Panc1 (cell line): ENCODE results near the gene ZNF507. TPM values are rescaled to one million over a fixed set of nuclear protein-coding genes. Genes with fewer than 3 reads are reported as not detected.

Experiments used
- ATAC-seq: fragments of 200-7000 bp; cut with Tn5 transposase; 2 replicates; pipeline ENCODE4 v1.9.1; 2020; ENCODE audit warnings: mild to moderate bottlenecking, moderate library complexity
- BruUV-seq: library from RNA; stranded (reverse); fragments of 400-500 nt; replicated peaks from 2 replicates; lab custom pipeline; 2021; lab: Mats Ljungman, UMichigan
- CTCF ChIA-PET: fragments of 300-600 bp; sonication (Branson Sonifier 250); formaldehyde crosslinking; loops from one replicate; lab custom pipeline; 2022; ENCODE audit warnings: antibody characterized with exemption; lab: Charles Lee
- POLR2A ChIA-PET: fragments of 300-600 bp; sonication (Branson Sonifier 250); formaldehyde crosslinking; loops from one replicate; lab custom pipeline; 2022; ENCODE audit warnings: antibody characterized with exemption; lab: Charles Lee
- DNase-seq: peaks from one replicate; pipeline ENCODE4 v3.0.0-alpha.2; 2010; ENCODE audit warnings: low read depth, low spot score
- H3K27ac ChIP-seq: 2 replicates; pipeline ENCODE4 v1.5.1; 2011; ENCODE audit warnings: mild to moderate bottlenecking, low read length, inconsistent platforms
- H3K27me3 ChIP-seq: fragments of 200-500 bp; sonication (Bioruptor generic); 2 replicates; pipeline ENCODE4 v1.6.0; 2014; ENCODE audit warnings: low read length, inconsistent platforms; ENCODE audit not compliant: control insufficient read depth, insufficient read depth
- H3K36me3 ChIP-seq: fragments of 200-500 bp; sonication (Bioruptor generic); 2 replicates; pipeline ENCODE4 v1.5.1; 2014; ENCODE audit warnings: inconsistent platforms, mild to moderate bottlenecking, low read length, moderate library complexity; ENCODE audit not compliant: control insufficient read depth, insufficient read depth
- H3K4me1 ChIP-seq: 2 replicates; pipeline ENCODE4 v1.5.1; 2011; ENCODE audit warnings: inconsistent platforms, mild to moderate bottlenecking, low read length, moderate library complexity; ENCODE audit not compliant: control insufficient read depth, insufficient read depth
- H3K4me3 ChIP-seq, 2 experiments: 2 replicates each; pipeline ENCODE4 v1.5.1; 2011 to 2012; ENCODE audit warnings: low read depth in 2 of 2, low read length in 2 of 2, mild to moderate bottlenecking in 2 of 2, inconsistent platforms in 1 of 2, moderate library complexity in 1 of 2
- H3K9me3 ChIP-seq: fragments of 200-500 bp; sonication (Bioruptor generic); 2 replicates; pipeline ENCODE4 v1.5.1; 2014; ENCODE audit warnings: low read depth, mild to moderate bottlenecking, inconsistent platforms, low read length, moderate library complexity; ENCODE audit not compliant: control insufficient read depth, insufficient read depth
- CTCF ChIP-seq: fragments of 450-650 bp; IDR thresholded peaks from 2 replicates; pipeline ENCODE4 v1.5.1; 2017; ENCODE audit warnings: mild to moderate bottlenecking
- POLR2AphosphoS5 ChIP-seq: IDR thresholded peaks from 2 replicates; pipeline ENCODE4 v1.6.1; 2012; ENCODE audit warnings: mild to moderate bottlenecking, low read depth, low read length, moderate library complexity
- REST ChIP-seq, 2 experiments: IDR thresholded peaks; 2 replicates each; pipeline ENCODE4 v1.6.1; 2011 to 2012; ENCODE audit warnings: low read depth in 2 of 2, control low read depth in 1 of 2, low read length in 1 of 2, mild to moderate bottlenecking in 1 of 2, moderate library complexity in 1 of 2; ENCODE audit not compliant: insufficient read depth in 1 of 2
- SIN3A ChIP-seq: IDR thresholded peaks from 2 replicates; pipeline ENCODE4 v1.6.1; 2012; ENCODE audit warnings: low read depth, mild to moderate bottlenecking, low read length, moderate library complexity, borderline replicate concordance; ENCODE audit not compliant: insufficient read depth
- TCF7L2 ChIP-seq: IDR thresholded peaks from 2 replicates; pipeline ENCODE4 v1.6.1; 2011; ENCODE audit warnings: mild to moderate bottlenecking, low read depth, low read length, inconsistent platforms
- in situ Hi-C: cut with HindIII; loops from 2 replicates; pipeline ENCODE4 v1.10.0; 2016; ENCODE audit warnings: low sequenced_read_pairs, low pct_unique_long_range_greater_than_20kb
- intact Hi-C: fragments of 100-400 bp; cut with micrococcal nuclease; formaldehyde crosslinking; loops from one replicate; pipeline ENCODE4 v1.10.0; 2022; ENCODE audit not compliant: unreplicated experiment
- total RNA-seq: library from RNA; stranded (reverse); gene quantifications from one replicate; pipeline ENCODE4 v1.2.1, GENCODE V29; 2021; ENCODE audit not compliant: unreplicated experiment

The ZNF507 gene
- total RNA-seq, 1 experiment from 2014 or later: 28.3 TPM

- intact Hi-C loops (no loop called here), in situ Hi-C loops (no loop called here)
- H3K27ac ChIP-seq: no peak overlapping the region
- BruUV-seq: TSS peak; percentile 42
- no peaks in the 10 kb centered on the region for H3K9me3 ChIP-seq
- H3K36me3 ChIP-seq: no peaks in the 10 kb centered on the region
- TF ChIP-seq TCF7L2: no peak
- no peak for TF ChIP-seq SIN3A
- no peak for TF ChIP-seq POLR2AphosphoS5
- TF ChIP-seq CTCF: no peak
- TF ChIP-seq REST (IDR thresholded peaks at IDR 0.05; ENCODE audit: insufficient read depth in 1 of 2, low read depth in 2 of 2, low read length in 1 of 2): no peak
- ChIA-PET POLR2A (no interaction called here), CTCF (no interaction called here)
- no peaks in the 10 kb centered on the region for H3K4me1 ChIP-seq
- no peak for DNase-seq
- no peak for ATAC-seq
- H3K27me3 ChIP-seq: no peaks in the 10 kb centered on the region
- H3K4me3 ChIP-seq: no peak overlapping the region
Measured at GRCh38 chr19:32421589-32422361, 76.4 kb downstream of the ZNF507 start.

GRCh38 chr19:32422435-32422834 is 77.0 kb downstream of the ZNF507 start:
- no TSS peak for BruUV-seq
- intact Hi-C loops: no loop called here
- CTCF ChIA-PET: no interaction called here

More at GRCh38 chr19:32422435-32422834, 77.0 kb downstream of the ZNF507 start:
- no peaks in the 10 kb centered on the region for H3K27me3 ChIP-seq
- POLR2A ChIA-PET: no interaction called here
- H3K27ac ChIP-seq: no peak overlapping the region
- no peak for TF ChIP-seq POLR2AphosphoS5
- no peak for TF ChIP-seq CTCF
- TF ChIP-seq REST (IDR thresholded peaks at IDR 0.05; ENCODE audit: insufficient read depth in 1 of 2, low read depth in 2 of 2, low read length in 1 of 2): no peak
- no peak for TF ChIP-seq TCF7L2
- in situ Hi-C loops: no loop called here
- no peaks in the 10 kb centered on the region for H3K4me1 ChIP-seq
- no peak for ATAC-seq
- H3K9me3 ChIP-seq: no peaks in the 10 kb centered on the region
- no peak overlapping the region for H3K4me3 ChIP-seq
- H3K36me3 ChIP-seq: no peaks in the 10 kb centered on the region
- no peak for DNase-seq
